ENCODE measurements around the gene WDR35.
"Not testable (repeated sequence)": the region's sequence is repeated elsewhere in the genome, so short reads cannot be mapped to it uniquely, and the experiment has no call there.

The WDR35 gene

GRCh38 chr2:19897623-19898245, 92.2 kb downstream of the WDR35 start:
- FAIRE-seq: no peak
- DNase-seq (ENCODE audit: insufficient read length, low spot score): no peak

- no peak for DNase-seq (ENCODE audit: insufficient read length, low spot score)
- FAIRE-seq: no peak
Observed at GRCh38 chr2:19895535-19895934, 94.4 kb downstream of the WDR35 start.

- FAIRE-seq (no peak), DNase-seq (ENCODE audit: insufficient read length, low spot score) (no peak)
Observed at GRCh38 chr2:19894134-19894792, 95.6 kb downstream of the WDR35 start.

GRCh38 chr2:19893520-19894133, 96.3 kb downstream of the WDR35 start:
- DNase-seq (ENCODE audit: insufficient read length, low spot score) (no peak), FAIRE-seq (peak; percentile 33)

- not testable (repeated sequence) for DNase-seq (ENCODE audit: insufficient read length, low spot score); FAIRE-seq
Observed at GRCh38 chr2:19891971-19892370, 97.9 kb downstream of the WDR35 start.

GRCh38 chr2:19890104-19890503, 99.8 kb downstream of the WDR35 start:
- FAIRE-seq (no peak), DNase-seq (ENCODE audit: insufficient read length, low spot score) (no peak)

- DNase-seq (ENCODE audit: insufficient read length, low spot score) (no peak), FAIRE-seq (no peak)
Observed at GRCh38 chr2:19888831-19889230, 101.1 kb downstream of the WDR35 start.

GRCh38 chr2:19887510-19887909, 102.4 kb downstream of the WDR35 start:
- DNase-seq (ENCODE audit: insufficient read length, low spot score) (no peak), FAIRE-seq (no peak)

- no peak for FAIRE-seq
- DNase-seq (ENCODE audit: insufficient read length, low spot score): no peak
Observed at GRCh38 chr2:19886261-19886660, 103.6 kb downstream of the WDR35 start.

- FAIRE-seq: no peak
- DNase-seq (ENCODE audit: insufficient read length, low spot score): no peak
Observed at GRCh38 chr2:19885791-19886190, 104.1 kb downstream of the WDR35 start.

- DNase-seq (ENCODE audit: insufficient read length, low spot score) (no peak), FAIRE-seq (no peak)
Observed at GRCh38 chr2:19883971-19884720, 105.8 kb downstream of the WDR35 start.

- FAIRE-seq (no peak), DNase-seq (ENCODE audit: insufficient read length, low spot score) (no peak)
Observed at GRCh38 chr2:19883486-19883885, 106.4 kb downstream of the WDR35 start.

- DNase-seq (ENCODE audit: insufficient read length, low spot score) (no peak), FAIRE-seq (no peak)
Observed at GRCh38 chr2:19882286-19882685, 107.6 kb downstream of the WDR35 start.

- DNase-seq (ENCODE audit: insufficient read length, low spot score) (no peak), FAIRE-seq (no peak)
Observed at GRCh38 chr2:19881908-19882265, 108.0 kb downstream of the WDR35 start.

- no peak for FAIRE-seq
- DNase-seq (ENCODE audit: insufficient read length, low spot score): no peak
Observed at GRCh38 chr2:19881221-19881907, 108.5 kb downstream of the WDR35 start.

- FAIRE-seq: not testable (repeated sequence)
Observed at GRCh38 chr2:19880191-19880590, 109.7 kb downstream of the WDR35 start.

GRCh38 chr2:19879120-19879519, 110.8 kb downstream of the WDR35 start:
- FAIRE-seq (no peak), DNase-seq (ENCODE audit: insufficient read length, low spot score) (no peak)

More at GRCh38 chr2:19880191-19880590, 109.7 kb downstream of the WDR35 start:
- DNase-seq (ENCODE audit: insufficient read length, low spot score): not testable (repeated sequence)

- DNase-seq (ENCODE audit: insufficient read length, low spot score): no peak
Observed at GRCh38 chr2:19878268-19879046, 111.4 kb downstream of the WDR35 start.

GRCh38 chr2:19876751-19877150, 113.2 kb downstream of the WDR35 start:
- DNase-seq (ENCODE audit: insufficient read length, low spot score) (no peak), FAIRE-seq (no peak)

More at GRCh38 chr2:19878268-19879046, 111.4 kb downstream of the WDR35 start:
- no peak for FAIRE-seq

- no peak for DNase-seq (ENCODE audit: insufficient read length, low spot score)
- FAIRE-seq: no peak
Observed at GRCh38 chr2:19875280-19875679, 114.6 kb downstream of the WDR35 start.
